Stimulated activated effector memory CD8-positive, alpha-beta T cell treated with anti-CD3 and anti-CD28 coated beads, Interleukin-12 subunit alpha, Interleukin-12 subunit beta, amount 100 ng/mL, for 72 hours (primary cell): ENCODE data around the gene HRCT1.

ENCODE experiments used
- ATAC-seq: fragments of 150-1000 bp; cut with Tn5 transposase; 2 replicates; pipeline ENCODE4 v1.10.0; 2021
- DNase-seq, 2 donors: peaks; one replicate each; pipeline ENCODE4 v3.0.0; 2021 to 2022; ENCODE audit warnings: low spot score in 2 of 2
- H3K27ac Mint-ChIP-seq: one replicate; pipeline ENCODE4 v1.8.0; 2022; ENCODE audit warnings: mild to moderate bottlenecking, mixed read lengths
- H3K36me3 Mint-ChIP-seq: one replicate; pipeline ENCODE4 v1.8.0; 2022; ENCODE audit warnings: mild to moderate bottlenecking, mixed read lengths
- H3K4me1 Mint-ChIP-seq: one replicate; pipeline ENCODE4 v1.8.0; 2022; ENCODE audit warnings: mixed read lengths
- H3K4me3 Mint-ChIP-seq: one replicate; pipeline ENCODE4 v1.8.0; 2022; ENCODE audit warnings: mild to moderate bottlenecking, mixed read lengths
- H3K9me3 Mint-ChIP-seq: one replicate; pipeline ENCODE4 v1.8.0; 2022; ENCODE audit warnings: mixed read lengths

HRCT1 gene

DNA sequence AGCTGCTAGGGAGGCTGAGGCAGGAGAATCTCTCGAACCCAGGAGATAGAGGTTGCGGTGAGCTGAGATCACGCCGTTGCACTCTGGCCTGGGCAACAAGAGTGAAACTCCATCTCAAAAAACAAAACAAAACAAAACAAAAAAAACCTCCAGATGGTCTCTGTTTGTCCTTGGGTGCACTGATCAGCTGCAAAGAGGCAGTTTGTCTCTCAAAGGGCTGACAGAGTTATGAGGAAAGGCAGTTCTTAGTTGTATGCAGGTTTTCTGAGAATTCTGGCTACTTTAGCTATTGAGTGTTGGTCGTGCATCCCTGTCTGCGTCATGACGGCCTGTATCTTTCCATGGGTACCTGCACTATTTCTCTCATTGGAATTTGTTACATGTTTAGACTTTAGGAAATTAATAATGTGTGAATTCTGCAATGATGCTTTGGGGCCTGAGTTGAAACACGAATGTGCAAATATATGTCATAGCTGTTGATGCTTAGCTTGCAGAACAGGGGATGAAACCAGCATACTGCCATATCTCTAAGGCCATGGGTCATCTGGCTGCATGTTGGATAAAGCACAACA, 33.8 kb downstream of the HRCT1 start:
- H3K9me3 Mint-ChIP-seq, result no peaks in the 10 kb centered on the region
- H3K4me1 Mint-ChIP-seq, result peaks cover 12% of the 10 kb centered on the region
- H3K4me3 Mint-ChIP-seq, result no peak overlapping the region
- H3K36me3 Mint-ChIP-seq, result no peaks in the 10 kb centered on the region
- no peak overlapping the region for H3K27ac Mint-ChIP-seq
- DNase-seq (peak in 1 of 2 donors; percentile 25), ATAC-seq (no peak)

DNA sequence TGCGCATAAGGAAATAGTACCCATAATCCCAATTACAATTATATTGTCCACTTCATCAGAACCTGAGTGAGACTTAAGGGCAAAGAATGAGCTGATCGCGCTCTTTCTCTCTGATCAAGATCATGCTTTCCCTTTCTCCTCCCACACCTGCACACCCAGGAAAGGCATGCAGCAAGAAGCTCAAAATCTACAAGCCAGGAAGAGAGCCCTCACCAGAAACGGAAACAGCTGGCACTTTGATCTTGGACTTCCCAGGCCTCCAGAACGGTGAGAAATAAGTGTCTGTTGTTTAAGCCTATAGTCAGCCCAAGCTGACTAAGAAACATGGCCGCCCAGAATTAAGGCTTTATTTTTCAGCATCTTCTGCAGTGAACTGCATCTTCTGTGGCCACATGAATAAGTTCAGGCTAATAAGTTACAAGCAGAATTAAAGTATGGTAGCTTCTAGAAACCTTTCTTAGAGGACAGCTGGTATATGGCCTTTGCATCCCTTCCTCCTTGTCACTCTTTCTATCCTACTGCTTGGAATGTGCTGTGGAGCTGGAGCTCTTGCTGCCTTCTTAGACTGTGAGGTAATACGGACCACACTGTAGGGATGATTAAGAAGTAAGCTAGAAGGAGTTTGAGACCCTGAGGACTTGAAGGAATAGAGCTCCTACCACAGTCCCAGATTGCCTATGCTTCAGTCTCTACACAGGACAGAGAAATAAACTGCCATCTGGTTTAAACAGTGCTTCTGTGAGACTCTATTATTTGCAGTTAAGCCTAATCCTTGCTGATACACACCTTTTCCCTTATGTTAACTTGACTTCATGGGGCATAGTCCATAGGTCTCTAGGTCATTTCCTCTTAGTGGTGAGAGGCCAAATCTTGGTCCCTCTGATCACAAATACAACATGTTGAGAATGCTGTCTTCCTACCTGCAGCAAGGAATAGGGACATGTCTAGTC, 34.7 kb downstream of the HRCT1 start:
- H3K9me3 Mint-ChIP-seq, result no peaks in the 10 kb centered on the region
- H3K36me3 Mint-ChIP-seq, result no peaks in the 10 kb centered on the region
- ATAC-seq (no peak), DNase-seq (peak in 1 of 2 donors; percentile 33)
- no peak overlapping the region for H3K27ac Mint-ChIP-seq
- H3K4me3 Mint-ChIP-seq, result no peak overlapping the region
- peaks cover 14% of the 10 kb centered on the region for H3K4me1 Mint-ChIP-seq

DNA sequence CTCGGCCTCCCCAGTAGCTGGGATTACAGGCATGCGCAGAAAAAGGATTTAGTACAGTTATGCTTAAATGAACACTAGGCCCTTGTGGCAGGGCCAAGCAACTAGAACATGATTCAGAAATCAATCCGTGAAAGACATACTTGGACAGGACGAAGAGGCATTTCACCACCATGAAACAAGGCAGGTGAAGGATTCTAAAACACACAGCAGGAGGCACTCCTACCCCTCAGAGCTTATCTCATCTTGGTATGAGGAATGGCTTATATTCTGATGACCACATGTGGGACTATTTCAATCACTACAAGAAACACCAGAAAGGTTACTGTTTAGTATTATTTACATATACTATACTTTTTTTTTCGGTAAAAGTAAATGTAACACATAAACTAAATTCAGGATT, 36.3 kb downstream of the HRCT1 start:
- peaks cover 16% of the 10 kb centered on the region for H3K4me1 Mint-ChIP-seq
- H3K9me3 Mint-ChIP-seq, result no peaks in the 10 kb centered on the region
- H3K27ac Mint-ChIP-seq, result no peak overlapping the region
- DNase-seq, result no peak
- no peaks in the 10 kb centered on the region for H3K36me3 Mint-ChIP-seq
- no peak overlapping the region for H3K4me3 Mint-ChIP-seq
- no peak for ATAC-seq

DNA sequence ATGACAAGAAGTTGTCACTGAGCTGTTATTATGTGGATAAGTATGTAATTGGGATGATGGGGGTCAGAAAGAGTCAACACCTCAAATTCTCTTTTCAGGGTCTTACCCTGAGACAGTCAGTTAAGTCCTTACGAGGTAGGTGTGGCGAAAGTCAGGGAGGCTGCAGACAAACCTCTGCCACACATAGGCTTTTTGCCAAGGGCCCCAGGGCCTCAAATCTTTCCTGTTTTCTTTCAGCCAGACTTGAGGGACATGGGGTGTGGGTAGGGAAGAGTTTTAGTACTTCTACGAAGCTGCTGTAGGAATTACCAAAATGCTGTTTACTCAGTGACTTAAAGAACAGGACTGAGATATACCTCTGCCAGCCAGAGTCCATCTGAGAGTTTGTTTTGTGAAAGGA, 38.2 kb downstream of the HRCT1 start:
- Mint-ChIP-seq H3K4me1 (peaks cover 16% of the 10 kb centered on the region), H3K27ac (no peak overlapping the region), H3K9me3 (no peaks in the 10 kb centered on the region), H3K36me3 (no peaks in the 10 kb centered on the region), H3K4me3 (no peak overlapping the region)
- no peak for DNase-seq
- ATAC-seq, result no peak

DNA sequence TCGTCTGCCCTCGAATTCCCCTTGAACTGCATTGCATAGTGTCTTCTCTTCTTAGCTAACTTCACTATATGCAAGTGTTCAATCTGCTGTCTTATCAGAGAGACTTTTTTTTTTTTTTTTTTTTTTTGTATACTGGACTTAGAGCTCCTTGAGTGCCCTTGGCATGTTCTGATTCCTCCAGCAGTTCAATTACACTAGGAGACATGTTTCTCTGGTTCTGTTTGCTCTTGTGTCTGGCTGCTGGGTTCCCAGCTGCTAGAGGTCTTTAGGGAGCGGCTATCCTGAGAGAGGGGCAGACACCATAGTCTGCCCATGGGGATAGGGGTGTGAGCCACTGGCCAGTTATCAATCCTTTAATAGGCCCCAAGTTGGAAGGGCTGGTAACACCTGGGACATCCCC, 38.8 kb downstream of the HRCT1 start:
- no peak for ATAC-seq
- Mint-ChIP-seq H3K4me3 (no peak overlapping the region), H3K9me3 (no peaks in the 10 kb centered on the region), H3K36me3 (no peaks in the 10 kb centered on the region), H3K27ac (no peak overlapping the region), H3K4me1 (peaks cover 15% of the 10 kb centered on the region)
- DNase-seq, result no peak

DNA sequence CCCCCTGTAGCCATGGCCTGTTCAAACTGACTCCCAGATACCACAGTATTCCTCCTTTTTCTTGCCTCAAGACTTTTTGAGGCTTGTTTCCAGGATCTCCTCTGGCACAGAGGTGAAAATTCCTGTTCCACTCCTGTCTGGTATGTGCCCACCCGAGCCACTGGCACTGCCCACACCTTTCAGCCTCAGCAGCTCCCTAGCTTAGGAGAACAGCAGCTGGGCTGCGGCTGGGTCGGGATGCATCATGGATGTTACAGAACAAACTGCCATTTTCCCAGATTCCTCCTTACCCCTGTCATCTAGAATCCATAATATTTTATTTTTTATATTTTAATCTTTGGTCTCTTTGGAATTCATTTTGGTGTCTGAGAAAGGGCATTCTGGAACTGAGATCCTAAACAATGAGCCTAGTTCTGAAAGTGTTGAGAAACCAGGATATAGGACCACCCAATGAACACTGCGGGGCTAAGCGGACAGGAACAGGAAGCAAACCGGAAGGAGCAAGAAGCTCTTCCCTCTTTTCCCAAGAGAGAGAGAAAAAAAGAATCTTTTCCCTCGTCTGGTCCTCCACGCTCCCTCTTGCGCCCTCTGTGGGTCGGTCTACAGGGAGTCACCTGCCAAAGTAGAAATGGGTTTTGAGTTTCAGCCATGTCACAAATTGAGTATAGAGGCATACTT, 39.5 kb downstream of the HRCT1 start:
- Mint-ChIP-seq H3K9me3 (no peaks in the 10 kb centered on the region), H3K4me3 (no peak overlapping the region), H3K36me3 (no peaks in the 10 kb centered on the region), H3K27ac (no peak overlapping the region), H3K4me1 (peaks cover 9% of the 10 kb centered on the region)
- peak; percentile 31 to 76 for DNase-seq
- ATAC-seq, result peak; percentile 51

DNA sequence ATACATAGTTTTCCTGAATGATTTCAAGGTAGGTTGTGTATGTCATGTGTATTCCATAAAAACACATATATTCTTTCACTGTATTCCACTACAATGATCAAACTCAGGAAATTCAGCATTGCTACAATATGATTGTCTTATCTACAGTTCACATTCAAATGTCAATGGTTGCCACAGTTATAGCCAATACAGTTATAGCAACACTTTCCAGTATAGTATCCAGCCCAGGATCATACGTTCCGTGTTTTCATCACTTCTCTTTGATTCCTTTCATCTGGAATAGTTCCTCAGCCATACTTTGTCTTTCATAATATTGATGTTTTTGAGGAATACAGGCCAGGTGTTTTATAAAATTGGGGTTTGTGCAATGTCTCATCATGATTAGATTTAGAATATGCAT, 42.4 kb downstream of the HRCT1 start:
- Mint-ChIP-seq H3K4me3 (no peak overlapping the region), H3K4me1 (peaks cover 4% of the 10 kb centered on the region), H3K36me3 (no peaks in the 10 kb centered on the region), H3K27ac (no peak overlapping the region), H3K9me3 (no peaks in the 10 kb centered on the region)
- ATAC-seq, result no peak
- DNase-seq, result no peak

DNA sequence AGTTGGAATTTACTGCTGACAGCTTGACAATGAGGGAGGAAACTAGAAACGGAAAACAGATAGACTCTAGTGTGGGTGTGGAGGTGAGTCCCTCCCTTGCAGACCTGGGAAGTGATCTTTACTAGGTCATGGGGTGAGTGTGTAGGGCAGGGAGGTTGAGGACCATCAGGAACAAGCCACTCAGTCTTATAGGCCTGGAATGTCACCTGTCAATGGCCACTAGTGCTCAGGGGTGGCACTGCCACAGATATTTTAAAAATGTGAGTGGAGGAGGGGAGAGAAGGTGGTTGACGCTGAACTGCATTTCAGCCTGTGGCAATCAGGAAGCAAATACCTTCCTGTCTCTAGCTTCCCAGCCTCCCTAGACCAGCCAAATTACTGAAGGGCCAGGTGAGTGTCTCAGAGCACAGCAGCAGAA, 42.9 kb downstream of the HRCT1 start:
- Mint-ChIP-seq H3K36me3 (no peaks in the 10 kb centered on the region), H3K4me1 (peaks cover 4% of the 10 kb centered on the region), H3K27ac (no peak overlapping the region), H3K9me3 (no peaks in the 10 kb centered on the region), H3K4me3 (no peak overlapping the region)
- DNase-seq (no peak), ATAC-seq (no peak)

DNA sequence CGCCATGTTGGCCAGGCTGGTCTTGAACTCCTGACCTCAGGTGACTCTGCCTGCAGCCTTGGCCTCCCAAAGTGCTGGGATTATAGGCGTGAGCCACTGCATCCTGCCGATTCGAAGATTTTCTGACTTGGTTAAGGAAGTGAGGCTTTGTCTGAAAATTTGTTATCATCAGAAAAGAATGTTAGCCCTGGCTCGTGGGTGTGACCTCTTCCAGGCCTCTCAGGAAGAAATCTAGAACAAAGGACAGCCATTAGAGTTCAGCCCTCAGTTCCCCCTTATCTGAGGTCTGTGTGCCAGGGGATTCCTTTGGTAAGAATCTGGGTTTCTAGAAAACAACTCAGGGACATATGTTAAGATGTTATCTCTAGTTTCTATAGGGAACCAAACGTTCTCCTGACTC, 45.7 kb downstream of the HRCT1 start:
- no peaks in the 10 kb centered on the region for H3K9me3 Mint-ChIP-seq
- no peaks in the 10 kb centered on the region for H3K4me1 Mint-ChIP-seq
- no peak overlapping the region for H3K4me3 Mint-ChIP-seq
- no peak overlapping the region for H3K27ac Mint-ChIP-seq
- no peaks in the 10 kb centered on the region for H3K36me3 Mint-ChIP-seq
- DNase-seq (no peak), ATAC-seq (no peak)

DNA sequence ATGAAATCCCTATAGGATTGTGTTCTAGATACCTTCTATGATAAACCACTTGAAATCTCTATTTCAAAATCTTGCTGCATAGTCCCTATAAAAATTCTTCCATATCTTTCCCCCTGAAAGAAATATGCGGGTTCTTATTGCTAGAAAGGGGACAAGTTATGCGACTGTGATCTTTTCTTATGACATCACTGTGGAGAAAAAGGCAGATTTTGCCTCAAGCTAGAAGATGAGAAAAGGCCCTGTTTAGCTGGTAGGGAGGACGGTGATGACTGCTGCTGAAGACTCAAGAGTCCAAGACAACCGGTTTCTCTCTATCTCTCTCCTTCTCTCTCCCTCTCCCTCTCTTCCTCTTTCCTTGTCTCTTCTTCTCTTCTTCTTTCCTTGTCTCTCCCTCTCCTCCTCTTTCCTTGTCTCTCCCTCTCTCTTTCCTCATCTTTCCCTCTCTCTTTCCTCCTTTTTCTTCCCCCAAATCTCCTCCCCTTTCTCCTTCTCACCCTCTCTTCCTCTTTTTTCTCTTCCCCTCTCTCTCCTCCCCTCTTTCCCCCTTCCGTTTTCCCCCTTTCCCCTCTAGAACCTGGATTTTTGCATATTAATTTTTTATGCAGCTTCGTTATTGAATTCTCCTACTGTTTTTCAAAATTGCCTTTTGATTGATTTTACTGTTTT, 46.7 kb downstream of the HRCT1 start:
- Mint-ChIP-seq H3K27ac (no peak overlapping the region), H3K4me1 (no peaks in the 10 kb centered on the region), H3K9me3 (no peaks in the 10 kb centered on the region), H3K36me3 (no peaks in the 10 kb centered on the region), H3K4me3 (no peak overlapping the region)
- DNase-seq (no peak), ATAC-seq (no peak)

DNA sequence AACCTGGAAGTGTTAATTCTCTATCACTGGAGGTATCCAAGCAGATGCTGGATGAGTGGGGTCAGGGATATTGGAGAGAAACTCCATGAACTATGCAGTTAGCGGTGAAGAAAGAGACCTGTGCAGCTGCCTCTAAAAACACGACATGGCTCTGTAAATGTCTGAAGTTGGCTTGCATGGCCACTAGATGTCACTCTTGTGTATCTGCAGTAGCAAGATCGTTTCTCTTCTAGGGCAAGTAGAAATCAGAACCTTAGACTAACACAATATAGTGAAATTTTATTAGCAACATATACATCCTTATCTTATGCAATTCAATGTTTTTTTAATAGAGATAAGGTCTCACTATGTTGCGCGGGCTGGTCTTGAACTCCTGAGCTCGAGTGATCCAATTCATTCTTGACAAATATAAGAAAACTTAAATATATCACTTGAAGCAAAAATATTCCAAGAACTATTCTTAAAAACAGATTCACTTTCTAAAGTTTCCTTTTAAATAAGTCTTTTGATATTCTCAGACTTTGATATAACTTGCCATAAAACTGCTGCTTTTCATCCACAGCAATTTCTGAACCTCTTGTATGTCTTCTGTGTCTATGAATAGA, 49.0 kb downstream of the HRCT1 start:
- no peak overlapping the region for H3K4me3 Mint-ChIP-seq
- no peaks in the 10 kb centered on the region for H3K4me1 Mint-ChIP-seq

DNA sequence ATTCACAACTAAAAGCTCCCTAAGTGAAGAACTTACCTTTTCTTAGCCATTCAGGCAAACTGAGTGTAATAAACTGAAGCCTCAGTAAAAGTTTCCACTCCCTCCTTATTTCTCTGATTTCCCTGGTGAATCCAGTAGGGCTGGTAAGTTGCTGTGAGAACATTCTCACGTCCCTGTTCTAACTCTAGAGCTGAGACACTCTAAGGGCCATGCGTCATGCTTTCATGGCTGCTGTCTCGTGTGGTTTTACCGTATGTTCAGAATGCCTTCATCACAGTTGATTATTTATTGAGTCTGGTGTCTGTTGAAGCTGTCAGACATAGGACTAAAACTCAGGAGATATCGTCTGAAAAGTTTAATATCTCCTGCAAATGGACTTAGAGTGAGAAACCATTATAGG, 50.6 kb downstream of the HRCT1 start:
- no peak for ATAC-seq

More for the DNA sequence above, 49.0 kb downstream of the HRCT1 start:
- DNase-seq, result no peak
- H3K9me3 Mint-ChIP-seq, result no peaks in the 10 kb centered on the region
- ATAC-seq, result peak; percentile 67
- H3K27ac Mint-ChIP-seq, result no peak overlapping the region
- no peaks in the 10 kb centered on the region for H3K36me3 Mint-ChIP-seq

More for the DNA sequence above, 50.6 kb downstream of the HRCT1 start:
- Mint-ChIP-seq H3K36me3 (no peaks in the 10 kb centered on the region), H3K27ac (no peak overlapping the region), H3K4me1 (no peaks in the 10 kb centered on the region), H3K9me3 (no peaks in the 10 kb centered on the region), H3K4me3 (no peak overlapping the region)
- no peak for DNase-seq
